Middle frontal gyrus (tissue), 1 donor: ENCODE data around the gene SWSAP1.

Source experiments
- DNase-seq: peaks from one replicate; pipeline ENCODE4 v3.0.0-alpha.2; 2015; ENCODE audit warnings: low spot score; ENCODE audit errors: extremely low spot score

Gene SWSAP1

DNA sequence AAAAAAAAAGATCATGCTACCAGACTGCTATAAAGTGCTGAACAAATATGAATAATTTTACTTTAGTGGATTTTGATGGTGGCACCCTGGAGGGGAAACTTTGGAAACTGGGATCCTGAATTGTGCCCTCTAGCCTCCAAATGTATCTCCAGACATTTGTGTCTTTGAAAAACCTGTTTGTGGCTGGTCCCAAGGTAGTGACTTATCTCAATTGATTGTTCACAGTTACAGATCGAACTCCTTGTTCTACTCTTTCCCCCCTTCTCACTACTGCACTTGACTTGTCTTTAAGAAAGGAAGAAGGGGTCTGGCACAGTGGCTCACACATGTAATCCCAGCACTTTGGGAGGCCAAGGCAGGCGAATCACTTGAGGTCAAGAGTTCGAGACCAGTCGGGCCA is 34.1 kb downstream of the SWSAP1 start:
- no peak for DNase-seq

DNA sequence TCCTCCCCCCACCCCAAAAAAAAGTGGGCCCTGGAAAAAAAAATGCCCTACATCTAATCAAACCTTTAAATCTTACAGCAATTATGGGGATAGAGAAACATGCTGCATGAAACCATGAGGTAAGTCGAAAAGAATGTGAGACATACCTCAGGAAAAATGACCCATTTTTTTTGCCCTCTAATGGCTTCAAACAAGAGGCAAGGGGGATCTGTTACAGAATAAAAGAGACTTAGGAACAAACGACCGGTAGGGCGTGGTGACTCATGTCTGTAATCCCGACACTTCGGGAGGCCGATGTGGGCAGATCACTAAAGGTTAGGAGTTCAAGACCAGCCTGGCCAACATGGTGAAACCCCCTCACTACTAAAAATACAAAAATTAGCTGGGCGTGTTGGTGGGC is 36.2 kb downstream of the SWSAP1 start:
- no peak for DNase-seq

GRCh38 chr19:11414544-11414943 is 40.1 kb downstream of the SWSAP1 start:
- DNase-seq: no peak

- no peak for DNase-seq
Measured at GRCh38 chr19:11416346-11417052, 42.0 kb downstream of the SWSAP1 start.

- no peak for DNase-seq
Measured at GRCh38 chr19:11418094-11418548, 43.7 kb downstream of the SWSAP1 start.

- no peak for DNase-seq
Measured at GRCh38 chr19:11418549-11419506, 44.4 kb downstream of the SWSAP1 start, which contains the start of gene RGL3. RGL3 (minus strand) TSS chr19:11419314; CDS start chr19:11419278, 36 bp downstream.

DNA sequence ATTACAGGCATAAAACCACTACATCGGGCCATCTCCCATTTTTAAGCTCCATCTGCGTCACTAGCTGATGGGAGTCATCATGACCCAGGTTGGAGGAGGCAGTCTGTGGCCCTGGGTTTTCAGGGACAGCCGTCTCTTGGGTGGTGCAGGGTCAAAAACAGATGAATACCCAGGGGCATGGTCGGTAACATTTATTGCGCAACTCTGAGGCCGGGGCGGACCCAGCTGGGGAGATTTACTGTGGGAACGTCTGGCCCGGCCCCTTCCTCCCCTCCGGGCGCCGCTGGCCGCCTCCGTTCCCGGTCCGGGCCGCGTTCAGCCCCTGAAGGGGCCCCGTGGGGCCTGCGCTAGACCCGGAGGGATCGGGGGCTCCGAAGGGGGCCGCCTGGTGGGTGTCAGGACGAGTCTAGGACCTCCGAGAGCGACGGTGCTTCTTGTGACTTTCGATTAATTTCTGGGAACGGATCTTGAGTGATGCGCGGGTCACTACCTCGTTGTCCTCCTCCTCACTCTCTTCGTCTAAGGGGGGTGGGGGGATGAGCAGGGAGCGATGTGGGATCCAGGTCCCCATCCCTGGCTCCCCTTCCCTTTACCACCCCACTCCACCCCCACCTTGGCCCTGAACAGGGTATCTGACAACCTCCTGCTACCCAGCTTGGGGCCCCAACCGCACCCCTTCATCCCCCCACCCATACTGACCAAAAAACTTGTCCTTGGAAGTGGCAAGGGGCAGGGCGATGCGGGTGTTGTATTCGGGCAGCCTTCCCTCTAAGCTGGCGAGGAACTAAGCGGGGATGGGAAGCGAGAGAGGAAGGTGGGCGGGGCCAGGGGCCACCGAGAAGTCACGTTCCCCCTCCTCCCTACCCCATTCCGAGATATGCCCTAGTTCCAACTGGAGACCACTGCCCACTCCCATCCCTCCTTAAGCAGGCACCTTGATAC is 46.2 kb downstream of the SWSAP1 start:
- no peak for DNase-seq

- DNase-seq: no peak
Measured at GRCh38 chr19:11421371-11422098, 47.1 kb downstream of the SWSAP1 start.

- DNase-seq: no peak
Measured at GRCh38 chr19:11422163-11423065, 47.9 kb downstream of the SWSAP1 start.

DNA sequence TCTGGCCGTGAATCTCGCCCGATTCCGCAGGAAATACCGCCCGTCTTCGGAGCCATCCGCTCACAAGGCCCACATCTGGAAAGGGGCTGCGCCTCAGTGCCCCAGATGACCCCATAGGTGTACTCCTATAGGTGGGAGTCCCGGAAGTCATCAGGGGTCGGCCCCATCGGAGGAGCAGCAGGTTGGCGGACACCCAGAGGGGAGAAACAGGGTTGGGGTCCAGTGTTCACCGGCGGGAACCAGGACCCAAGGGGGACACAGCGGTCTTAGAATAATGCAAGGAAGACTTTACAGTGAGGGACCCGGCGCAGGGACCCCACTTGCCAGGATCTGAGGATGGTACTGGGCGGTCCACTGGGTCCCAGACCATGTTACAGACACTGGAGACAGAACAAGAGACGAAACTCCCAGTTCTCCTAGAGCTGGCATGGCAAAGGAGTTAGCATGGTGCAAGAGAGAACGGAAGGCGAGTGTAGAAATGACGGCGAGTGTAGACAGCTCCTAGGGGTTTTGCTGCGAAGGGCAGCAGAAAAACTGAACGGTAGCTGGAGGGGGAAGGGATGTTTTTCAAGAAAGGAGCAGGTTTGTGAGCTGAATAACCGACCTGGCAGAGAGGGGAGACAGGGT is 48.8 kb downstream of the SWSAP1 start:
- no peak for DNase-seq

GRCh38 chr19:11423791-11424181 is 49.3 kb downstream of the SWSAP1 start:
- no peak for DNase-seq
